HG02981 (cell line): ENCODE results near the gene IDH3A.

Experiments
- ATAC-seq: cut with Tn5 transposase; IDR thresholded peaks from one replicate; pipeline ENCODE4 v1.9.1; 2021; ENCODE audit warnings: mild to moderate bottlenecking, moderate library complexity; ENCODE audit not compliant: unreplicated experiment

Gene IDH3A

GRCh38 chr15:78213425-78213750, 64.2 kb downstream of the IDH3A start:
- no peak for ATAC-seq

GRCh38 chr15:78213956-78214355, 64.8 kb downstream of the IDH3A start:
- no peak for ATAC-seq

GRCh38 chr15:78216276-78217104, 67.3 kb downstream of the IDH3A start:
- ATAC-seq, result no peak

GRCh38 chr15:78220713-78221112, 71.6 kb downstream of the IDH3A start:
- ATAC-seq, result no peak
